RCC 7860 (cell line): ENCODE measurements around the gene PPARG.

Experiments
- DNase-seq: peaks from one replicate; pipeline ENCODE4 v3.0.0-alpha.2; 2015; ENCODE audit warnings: low spot score
- FAIRE-seq: peaks from 2 replicates; lab custom pipeline; 2012; peaks lifted over from hg19 to GRCh38; lab: Jason Lieb, UNC

The PPARG gene

DNA sequence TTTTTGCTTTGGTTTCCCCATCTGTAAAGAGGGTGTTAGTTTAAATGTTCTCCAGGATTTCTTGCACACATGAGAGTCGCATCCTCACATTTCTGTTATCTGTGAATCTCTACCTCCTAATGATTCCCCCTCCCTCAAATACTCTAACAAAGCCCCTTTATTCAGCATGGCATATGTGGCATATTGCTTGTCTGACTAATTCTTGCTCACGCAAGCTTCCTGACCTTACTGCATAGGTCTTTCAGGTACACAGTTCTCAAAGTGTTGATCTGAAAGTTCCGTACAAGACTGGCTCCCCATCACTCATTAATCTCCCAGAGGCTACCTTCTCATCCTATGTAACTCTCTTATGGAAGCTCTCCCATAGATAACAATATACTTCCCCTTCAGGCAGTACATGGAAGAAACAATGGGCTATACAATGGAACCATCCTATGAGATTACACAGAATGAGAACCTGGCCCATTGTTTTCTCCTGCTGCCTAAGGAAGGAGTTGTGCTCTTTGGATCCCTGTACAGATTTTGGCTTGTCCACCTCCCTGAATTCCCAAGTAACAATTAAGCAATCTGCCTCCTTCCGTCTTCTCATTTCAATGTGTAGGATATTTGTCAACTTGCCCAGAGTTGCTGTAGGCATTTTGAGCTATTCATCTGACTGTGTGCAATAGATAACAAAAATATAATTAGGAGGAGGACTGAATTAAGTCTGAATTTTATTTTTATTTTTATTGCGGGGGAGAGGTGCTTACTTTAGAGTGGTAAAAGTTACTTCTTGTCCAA lies 51.0 kb downstream of the PPARG start:
- FAIRE-seq (no peak), DNase-seq (no peak)

DNA sequence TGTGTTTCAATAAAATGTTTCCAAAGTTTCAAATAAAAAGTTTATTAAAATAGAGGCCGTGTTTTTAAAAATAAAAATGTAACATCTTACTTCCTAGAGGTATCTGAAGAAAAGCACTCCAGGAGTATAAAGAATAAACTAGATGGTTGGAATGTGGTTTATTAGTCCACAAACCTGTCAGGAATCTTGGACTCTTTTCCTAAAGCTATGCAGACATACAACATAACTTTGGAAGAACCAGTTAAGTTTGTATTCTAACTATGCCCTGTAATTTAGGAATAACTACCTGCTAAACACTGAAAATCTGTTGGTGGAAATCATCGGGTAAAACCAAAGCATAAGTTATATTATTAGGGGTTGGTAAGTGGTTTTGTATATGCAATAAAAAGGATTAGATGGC lies 51.6 kb downstream of the PPARG start:
- DNase-seq (no peak), FAIRE-seq (no peak)

DNA sequence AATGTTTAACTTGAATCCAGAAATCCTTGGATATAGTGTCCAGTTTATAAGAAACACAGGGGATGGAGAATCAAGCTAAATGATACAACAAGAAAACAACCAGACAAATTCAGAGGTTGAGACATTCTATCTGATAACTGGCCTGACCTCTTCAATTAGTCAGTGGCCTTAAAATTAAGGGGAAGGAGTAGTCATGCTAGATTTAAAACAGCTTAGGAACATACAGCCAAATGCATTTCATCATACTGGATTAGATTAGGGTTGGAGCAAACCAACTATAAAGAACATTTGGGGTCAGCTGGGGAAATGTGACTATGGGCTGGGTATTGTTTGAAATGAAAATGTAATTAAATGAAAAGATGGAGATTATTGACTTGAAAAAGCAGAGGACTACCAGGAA lies 53.3 kb downstream of the PPARG start:
- FAIRE-seq = no peak
- no peak for DNase-seq

DNA sequence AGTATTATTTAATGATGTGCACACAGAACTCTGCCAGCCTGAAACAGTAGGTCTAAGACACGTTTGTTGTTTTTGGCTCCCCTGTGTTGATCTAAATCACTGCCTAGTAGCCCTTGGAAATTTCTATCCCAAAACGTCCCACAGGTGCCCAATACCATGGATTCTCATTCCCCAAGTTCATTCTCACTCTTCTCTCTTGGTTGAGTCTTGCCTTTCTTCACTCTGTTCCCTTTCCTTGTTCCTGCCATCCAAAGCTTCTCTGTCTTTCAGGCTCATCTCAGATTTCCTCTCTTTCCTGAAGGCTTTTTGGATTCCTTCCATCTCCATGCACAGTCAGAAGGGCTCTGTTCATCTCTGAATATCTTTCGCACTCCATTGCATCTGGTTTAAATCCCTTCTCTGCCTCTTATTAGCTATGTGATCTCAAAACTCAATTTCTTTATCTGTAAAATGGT lies 54.2 kb downstream of the PPARG start:
- no peak for DNase-seq
- FAIRE-seq = no peak

DNA sequence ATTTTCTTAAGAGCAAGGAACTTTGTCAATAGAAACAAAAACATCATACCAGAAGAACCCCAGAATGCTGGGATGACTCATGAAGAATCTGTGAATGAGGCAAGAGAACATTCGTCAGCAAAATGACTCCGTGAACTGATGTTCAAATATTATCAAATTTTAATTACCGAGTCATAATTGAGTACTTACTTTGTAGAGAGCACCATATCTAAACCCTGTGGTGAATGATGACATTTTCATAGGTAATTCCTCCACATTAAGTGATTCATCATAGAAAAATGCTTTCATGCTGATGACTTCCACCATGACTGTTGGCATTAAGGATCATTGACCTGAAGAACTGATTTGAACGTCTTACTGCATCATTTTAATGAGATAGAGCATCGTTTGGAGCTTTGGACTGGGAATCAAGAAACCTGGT lies 56.3 kb downstream of the PPARG start:
- FAIRE-seq (peak; percentile 83), DNase-seq (peak; percentile 73)

DNA sequence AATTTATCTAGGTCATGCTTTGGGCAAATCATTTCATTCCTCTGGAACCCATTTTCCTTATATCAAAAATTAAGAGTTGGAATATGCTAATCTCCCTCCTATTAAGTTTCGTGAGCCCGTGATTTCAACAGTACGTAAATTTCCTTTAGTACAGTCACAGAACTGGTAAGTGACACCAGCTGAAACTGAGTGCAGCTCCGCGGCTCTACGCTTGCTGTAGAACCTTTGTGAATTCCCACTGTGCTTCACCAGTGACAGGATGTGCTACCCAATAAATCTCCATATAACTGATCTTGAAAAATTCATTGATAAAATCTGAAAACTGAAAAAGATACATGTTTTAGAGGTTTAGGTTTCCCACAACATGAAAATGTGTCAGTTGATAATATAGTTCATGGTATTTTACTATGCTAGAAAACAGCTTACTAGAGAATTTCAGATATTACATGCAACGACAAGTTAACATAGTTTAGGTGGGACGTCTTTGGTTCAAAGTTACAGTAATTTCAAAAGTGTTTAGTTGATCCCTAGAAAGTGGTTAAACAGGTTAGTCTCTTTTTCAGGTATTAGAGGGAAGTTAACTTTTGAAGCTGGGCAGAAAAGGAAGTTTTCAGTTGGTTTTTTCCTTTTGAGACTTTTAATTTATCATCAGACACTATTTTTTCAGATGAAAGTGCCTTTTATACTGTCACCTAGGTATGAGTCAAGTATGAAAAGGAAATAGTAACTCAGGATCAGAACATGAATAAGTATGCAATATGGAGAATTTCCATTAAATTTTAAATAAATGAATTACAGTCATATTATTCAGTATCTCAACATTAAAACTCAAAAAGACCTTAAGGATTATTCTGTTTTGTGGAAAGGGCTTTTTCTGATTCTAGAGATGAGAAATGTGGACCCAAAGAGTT lies 57.0 kb downstream of the PPARG start:
- DNase-seq = no peak
- FAIRE-seq = no peak

- no peak for DNase-seq
- FAIRE-seq = no peak
Measured at GRCh38 chr3:12347301-12347700, 58.4 kb downstream of the PPARG start.

DNA sequence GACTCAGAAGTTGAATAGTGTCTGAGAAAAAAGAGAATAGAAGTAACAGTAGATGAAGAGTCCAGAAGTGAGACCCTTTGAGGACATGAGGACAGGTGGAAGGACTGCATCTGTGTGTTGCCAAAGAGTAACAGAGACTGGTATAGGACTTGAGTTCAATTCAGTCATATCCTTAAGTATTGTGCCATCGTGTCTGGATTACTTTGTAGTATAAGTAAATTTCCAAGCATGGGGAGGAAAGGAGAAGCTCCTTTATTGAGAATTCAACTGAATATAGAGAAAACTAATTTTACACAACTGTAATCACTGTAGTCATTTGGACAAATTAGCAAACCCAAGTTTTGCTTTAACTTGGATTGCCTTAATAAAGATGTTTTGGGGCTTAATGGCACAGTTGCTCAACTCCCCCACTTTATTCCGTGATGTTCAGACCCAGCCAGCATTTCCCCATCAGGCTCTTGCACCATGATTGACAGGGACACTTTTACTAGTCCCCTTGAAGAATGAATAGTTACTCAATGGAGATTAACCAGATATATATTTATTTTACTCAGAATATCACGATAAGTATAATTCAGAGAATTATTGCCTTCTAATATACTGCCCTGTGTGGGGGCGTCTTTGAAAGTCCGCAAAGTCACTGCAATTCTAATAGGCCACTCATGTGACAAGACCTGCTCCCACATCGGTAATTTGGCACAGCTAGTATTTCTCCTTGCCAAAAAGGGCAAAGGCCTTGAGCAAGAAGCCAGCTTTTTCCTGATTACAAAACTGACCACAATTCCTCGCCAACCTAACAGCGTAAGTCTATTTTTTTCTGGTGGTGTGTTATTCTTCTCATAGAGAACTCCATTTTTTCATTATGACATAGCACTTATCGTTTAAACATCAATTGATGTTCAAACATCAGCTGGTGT lies 61.3 kb downstream of the PPARG start:
- no peak for DNase-seq
- no peak for FAIRE-seq

DNA sequence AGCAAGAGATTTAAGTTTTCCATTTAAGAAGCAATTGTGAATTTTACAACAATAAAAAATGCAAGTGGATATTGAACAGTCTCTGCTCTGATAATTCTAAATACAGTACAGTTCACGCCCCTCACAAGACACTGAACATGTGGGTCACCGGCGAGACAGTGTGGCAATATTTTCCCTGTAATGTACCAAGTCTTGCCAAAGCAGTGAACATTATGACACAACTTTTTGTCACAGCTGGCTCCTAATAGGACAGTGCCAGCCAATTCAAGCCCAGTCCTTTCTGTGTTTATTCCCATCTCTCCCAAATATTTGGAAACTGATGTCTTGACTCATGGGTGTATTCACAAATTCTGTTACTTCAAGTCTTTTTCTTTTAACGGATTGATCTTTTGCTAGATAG lies 62.3 kb downstream of the PPARG start:
- FAIRE-seq (no peak), DNase-seq (no peak)

GRCh38 chr3:12352253-12352652 lies 63.4 kb downstream of the PPARG start:
- FAIRE-seq (no peak), DNase-seq (no peak)

DNA sequence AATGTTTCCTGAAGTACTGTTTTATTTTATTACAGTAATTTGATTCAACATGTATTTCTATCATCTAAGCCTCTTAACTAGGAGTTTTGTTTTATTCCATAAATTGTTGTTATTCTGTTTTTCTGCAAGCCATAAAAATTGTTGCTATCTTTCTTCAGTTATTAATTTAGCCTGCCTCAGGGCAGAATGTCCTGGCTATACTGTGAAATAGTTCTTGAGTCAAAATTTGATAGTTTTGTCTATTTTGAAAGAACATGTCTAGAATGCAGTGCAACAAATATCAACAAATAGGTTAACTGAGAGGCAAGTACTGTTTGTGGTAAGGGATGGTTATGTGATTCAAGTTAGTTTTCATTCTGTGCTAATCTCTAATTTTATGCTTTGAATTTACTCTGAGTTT lies 63.9 kb downstream of the PPARG start:
- FAIRE-seq (no peak), DNase-seq (no peak)

DNA sequence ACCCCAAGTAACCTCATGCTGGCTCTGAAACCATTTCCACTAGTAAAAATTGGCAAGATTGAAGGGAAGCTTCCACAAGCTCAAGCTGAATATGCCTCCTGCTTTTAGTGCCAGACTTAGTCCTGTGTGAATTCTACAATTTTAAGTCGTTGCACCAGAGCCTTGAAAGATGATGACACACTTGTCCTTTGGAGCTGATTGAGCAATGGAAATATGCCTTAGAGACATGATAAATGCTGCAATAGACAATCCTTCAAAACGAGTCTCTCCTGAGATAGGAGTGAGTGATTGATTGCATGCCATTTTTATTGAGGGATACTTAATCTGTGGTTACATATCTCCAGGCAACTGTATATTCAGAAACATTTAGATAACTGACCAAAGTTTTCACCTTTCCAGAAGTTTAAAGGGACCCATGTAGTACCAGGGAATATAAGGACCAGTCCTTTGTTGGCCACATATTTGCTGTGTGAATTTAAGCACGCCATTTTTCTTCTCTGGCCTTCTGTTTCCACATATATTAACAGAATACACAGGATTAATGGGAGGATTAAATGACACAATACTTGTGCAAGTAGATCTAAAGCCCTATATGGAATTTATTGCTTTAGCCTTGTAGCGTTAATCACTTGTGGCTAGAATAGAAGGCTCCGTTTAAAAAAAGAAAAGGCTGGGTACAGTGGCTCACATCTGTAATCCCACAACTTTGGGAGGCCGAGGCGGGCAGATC lies 65.1 kb downstream of the PPARG start:
- no peak for DNase-seq
- no peak for FAIRE-seq

DNA sequence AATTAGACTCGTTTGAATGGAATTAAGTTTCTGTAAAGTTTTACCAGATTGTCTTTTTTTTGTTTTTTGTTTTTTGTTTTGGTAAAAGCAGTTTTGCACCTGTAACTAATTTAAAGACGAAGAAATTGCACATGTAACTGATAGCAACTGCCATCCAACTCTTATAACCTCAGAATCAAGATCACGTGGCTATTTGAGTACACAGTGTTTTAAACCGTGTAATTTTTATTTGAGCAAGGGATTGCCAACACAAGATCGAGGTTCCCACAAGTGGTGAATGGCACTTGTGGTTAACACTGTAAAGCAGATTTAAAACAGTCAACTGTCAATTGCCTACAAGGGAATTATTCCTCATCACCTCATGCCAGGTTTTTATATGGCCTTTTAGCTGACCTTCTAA lies 67.3 kb downstream of the PPARG start:
- FAIRE-seq (no peak), DNase-seq (no peak)

- no peak for FAIRE-seq
- no peak for DNase-seq
Measured at GRCh38 chr3:12356996-12357395, 68.1 kb downstream of the PPARG start.

DNA sequence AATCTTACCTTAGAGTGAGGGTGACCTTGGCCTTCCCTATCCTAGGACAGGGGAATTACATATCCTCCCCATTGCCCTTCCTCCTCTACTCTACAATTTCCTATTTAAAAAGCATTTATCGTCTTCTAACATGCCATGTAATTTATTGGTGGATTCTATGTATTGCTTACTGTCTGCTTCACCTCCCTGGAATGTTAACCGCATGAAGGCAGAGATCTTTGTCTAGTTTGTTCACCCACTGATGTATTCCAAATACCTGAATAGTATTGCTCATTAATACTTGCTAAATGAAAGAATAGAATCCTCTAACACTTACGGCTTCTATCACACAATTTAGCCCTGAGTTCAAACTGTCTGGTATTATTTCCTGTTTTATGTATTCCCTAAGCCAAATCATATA lies 68.6 kb downstream of the PPARG start:
- DNase-seq (no peak), FAIRE-seq (no peak)

DNA sequence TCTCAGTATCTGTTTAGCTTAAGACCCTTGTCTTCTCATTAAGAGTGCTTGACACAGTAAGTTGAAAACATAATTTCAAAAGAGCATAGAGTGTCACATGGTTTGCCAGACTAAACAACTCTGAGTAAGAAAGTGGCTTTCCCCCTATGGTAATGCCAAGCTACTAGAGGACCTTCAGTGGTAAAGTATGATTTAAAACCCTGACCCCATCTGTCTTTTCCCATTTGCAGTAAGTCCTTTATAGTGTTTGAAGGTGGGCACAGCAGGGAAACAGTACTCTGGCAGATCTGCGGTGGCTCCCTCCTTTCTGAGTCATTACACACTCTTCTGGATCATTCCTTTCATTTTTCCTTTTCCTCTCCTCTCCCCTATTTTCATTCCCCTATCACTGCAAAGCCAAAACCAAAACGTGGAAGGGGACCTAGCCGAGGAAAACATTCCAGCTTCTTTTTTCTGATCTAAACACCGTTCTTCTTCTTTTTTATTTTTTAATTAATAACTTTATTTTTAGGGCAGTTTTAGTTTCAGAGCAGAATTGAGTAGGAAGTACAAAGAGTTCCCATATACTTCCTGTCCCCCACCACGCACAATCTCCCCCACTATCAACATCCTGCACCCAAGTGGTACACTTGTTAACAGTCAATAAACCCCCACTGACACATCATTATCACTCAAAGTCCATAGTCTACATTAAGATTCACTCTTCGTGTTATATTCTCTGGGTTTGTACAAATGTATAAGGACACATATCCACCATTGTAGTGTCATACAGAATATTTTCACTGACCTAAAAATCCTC lies 74.7 kb downstream of the PPARG start:
- FAIRE-seq (no peak), DNase-seq (peak; percentile 8)

DNA sequence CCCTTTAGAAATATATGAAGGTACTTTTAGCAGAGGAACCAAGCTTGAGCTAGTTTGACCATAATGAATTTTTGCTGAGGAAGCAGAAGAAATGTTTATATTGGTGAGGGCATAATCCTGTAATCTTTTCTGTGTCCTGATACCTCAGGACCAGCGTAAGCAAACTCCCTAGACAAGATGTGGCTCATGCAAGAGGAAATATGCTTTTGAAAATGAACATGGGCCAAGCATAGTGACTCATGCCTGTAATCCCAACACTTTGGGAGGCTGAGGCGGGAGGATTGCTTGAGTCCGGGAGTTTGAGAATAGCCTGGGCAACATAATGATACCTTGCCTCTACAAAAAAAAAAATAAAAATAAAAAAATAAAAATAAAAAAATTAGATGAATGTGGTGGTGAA lies 78.5 kb downstream of the PPARG start:
- FAIRE-seq (no peak), DNase-seq (no peak)

DNA sequence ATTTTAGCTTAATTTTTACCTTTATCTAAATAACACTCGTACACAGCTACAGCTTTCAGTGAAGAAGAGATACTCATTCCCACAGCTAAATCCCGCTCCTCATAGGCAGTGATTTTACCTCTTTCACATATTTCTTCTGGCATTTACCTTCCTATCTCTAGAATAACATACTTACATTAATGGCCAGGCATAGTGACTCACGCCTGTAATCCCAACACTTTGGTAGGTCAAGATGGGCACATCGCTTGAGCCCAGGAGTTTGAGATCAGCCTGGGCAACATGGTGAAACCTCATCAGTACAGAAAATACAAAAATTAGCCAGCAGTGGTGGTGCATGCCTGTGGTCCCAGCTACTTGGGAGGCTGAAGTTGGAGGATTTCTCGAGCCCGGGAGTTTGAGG lies 80.2 kb downstream of the PPARG start:
- no peak for FAIRE-seq
- no peak for DNase-seq

DNA sequence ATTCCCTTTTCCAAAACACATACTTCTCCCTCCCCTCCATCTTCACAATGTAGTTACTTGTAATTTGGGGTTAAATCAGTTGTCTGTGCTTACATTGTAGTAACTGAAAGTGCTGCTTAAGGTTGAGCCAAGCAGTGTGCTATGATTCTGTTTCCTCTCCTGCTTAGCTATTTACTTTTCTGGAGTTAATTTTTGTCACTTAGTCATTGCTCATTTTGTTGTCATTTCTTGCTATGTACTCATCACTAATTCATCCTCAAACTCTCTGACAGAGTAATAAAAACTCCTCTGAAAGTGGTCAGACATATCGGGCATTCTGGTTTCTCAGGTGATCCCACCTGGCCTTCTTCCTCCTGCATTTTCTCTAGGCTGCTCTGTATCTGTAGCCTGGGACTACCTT lies 80.7 kb downstream of the PPARG start:
- FAIRE-seq (no peak), DNase-seq (no peak)

DNA sequence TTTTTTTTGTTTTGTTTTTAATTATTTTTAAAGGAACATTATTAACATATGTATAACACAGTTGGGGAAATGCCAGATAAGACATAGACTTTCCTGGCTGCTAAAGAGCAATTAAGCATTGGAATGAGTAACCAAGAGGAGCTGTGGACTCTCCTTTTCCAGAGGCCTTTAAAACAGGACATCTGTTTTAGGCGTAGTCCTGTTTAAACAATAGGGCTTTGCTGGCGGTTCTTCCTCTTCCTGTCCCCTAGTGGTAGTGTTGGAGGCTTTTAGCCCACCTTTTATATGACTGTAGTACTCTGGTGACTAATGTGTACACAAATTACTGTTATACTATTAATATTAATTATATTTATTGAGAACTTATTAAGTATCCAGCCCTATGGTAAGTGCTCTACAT lies 81.9 kb downstream of the PPARG start:
- FAIRE-seq (no peak), DNase-seq (no peak)
